Lower leg skin (tissue), 3 donors: ENCODE data around the gene MPP4.

ENCODE experiments used
- CTCF ChIP-seq, 3 donors: fragments of 450-650 bp; IDR thresholded peaks; one replicate each; pipeline ENCODE4 v1.5.1; 2016; ENCODE audit warnings: antibody characterized with exemption in 3 of 3, mild to moderate bottlenecking in 3 of 3, moderate library complexity in 2 of 3
- POLR2A ChIP-seq, 2 donors: fragments of 450-650 bp; IDR thresholded peaks; one replicate each; pipeline ENCODE4 v1.6.1; 2016 to 2017; ENCODE audit warnings: antibody characterized with exemption in 2 of 2, mild to moderate bottlenecking in 1 of 2, moderate library complexity in 1 of 2

DNA sequence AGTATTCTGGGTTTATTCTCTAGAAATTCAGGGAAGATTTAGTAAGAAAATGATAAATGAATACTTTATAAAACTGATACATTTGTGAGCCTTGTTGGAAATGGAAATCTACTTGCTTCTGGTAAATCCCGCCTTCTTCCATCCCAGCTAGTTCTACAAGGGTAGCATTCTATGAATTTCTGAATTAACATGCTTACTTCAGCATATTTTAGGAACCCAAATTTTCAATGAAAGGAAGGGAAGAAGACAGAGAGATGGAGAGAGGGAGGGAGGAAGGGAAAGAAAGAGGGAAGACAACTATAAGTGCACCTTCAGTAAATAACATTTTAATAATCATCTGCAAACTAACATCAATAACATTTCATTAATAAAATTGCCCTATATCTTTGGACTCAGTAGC lies 28.6 kb downstream of the MPP4 start:
- TF ChIP-seq CTCF (IDR thresholded peaks at IDR 0.05) (no peak), POLR2A (IDR thresholded peaks at IDR 0.05) (no peak)
